GM12865 (cell line): ENCODE data around the gene OMP.

Experiments used
- DNase-seq: peaks from one replicate; pipeline ENCODE4 v3.0.0; 2010; ENCODE audit warnings: low read depth
- H3K4me3 ChIP-seq: 2 replicates; pipeline ENCODE4 v1.5.1; 2011; ENCODE audit warnings: mild to moderate bottlenecking, low read depth, low read length, control low read depth
- TF ChIP-seq, protein P1 (sequence below): IDR thresholded peaks from 2 replicates; pipeline ENCODE4 v1.5.1; 2011; ENCODE audit warnings: low read length, control low read depth, low read depth, inconsistent platforms; ENCODE audit not compliant: insufficient read depth; ENCODE audit errors: missing control alignments

OMP gene

DNA sequence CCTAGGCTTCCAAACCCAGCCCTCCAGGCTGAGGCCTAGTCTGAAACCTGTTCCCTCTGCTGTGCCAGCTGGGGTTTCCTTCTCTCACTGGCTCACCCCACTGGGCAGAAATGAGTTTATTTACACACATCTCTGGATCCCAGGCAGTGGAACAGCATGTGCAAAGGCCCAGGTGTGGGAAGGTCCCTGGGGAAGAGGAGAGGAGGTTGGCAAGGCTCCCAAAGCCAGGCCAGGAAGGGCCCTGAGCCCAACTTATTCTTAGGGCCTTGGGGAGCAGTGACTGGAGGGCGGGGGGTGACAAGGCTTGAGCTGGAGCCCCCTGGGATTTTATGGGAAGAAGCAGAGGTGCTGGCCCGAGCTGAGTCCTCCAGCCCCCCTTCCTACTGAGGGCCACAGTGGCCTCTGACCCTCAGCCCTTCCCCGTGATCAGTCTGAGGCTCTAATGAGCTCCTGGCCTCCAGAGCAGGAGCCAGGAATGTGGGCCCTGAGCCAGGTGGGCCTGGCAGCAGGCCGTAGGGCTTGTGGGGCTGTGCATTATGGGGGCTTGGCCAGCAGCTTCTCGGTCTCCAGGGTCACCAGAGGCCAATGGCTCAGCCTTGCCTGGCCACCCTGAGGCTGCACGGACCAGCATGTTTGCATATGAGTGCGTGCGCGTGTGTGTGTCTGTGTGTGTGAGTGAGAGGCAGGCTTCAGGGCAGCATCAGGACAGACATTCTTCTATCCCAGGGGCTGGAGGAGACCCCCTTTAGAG, 28.3 kb downstream of the OMP start:
- no peak overlapping the region for H3K4me3 ChIP-seq
- DNase-seq = no peak
- TF ChIP-seq, protein P1, sequence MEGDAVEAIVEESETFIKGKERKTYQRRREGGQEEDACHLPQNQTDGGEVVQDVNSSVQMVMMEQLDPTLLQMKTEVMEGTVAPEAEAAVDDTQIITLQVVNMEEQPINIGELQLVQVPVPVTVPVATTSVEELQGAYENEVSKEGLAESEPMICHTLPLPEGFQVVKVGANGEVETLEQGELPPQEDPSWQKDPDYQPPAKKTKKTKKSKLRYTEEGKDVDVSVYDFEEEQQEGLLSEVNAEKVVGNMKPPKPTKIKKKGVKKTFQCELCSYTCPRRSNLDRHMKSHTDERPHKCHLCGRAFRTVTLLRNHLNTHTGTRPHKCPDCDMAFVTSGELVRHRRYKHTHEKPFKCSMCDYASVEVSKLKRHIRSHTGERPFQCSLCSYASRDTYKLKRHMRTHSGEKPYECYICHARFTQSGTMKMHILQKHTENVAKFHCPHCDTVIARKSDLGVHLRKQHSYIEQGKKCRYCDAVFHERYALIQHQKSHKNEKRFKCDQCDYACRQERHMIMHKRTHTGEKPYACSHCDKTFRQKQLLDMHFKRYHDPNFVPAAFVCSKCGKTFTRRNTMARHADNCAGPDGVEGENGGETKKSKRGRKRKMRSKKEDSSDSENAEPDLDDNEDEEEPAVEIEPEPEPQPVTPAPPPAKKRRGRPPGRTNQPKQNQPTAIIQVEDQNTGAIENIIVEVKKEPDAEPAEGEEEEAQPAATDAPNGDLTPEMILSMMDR = no peak

DNA sequence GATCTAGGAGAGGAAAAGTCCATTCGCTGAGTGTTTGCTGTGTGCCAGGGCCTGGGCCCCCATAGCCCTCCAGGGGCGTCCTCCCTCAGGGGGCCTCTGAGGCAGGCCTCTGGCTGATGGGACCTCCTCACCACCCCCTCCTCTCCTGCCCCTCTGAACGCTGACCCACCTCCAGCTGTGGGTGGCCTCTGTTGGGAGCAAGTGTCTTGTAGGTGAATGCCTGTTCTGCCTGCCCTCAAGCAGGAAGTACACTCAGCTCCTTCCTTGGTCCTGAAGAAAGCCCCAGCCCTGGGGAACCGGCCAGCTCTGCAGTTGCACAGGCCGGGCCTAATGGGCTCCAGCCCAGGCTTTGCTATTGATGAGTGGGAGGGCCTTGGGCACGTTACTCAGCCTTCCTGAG, 28.9 kb downstream of the OMP start:
- H3K4me3 ChIP-seq = no peak overlapping the region
- no peak for DNase-seq
- TF ChIP-seq, protein P1 = no peak

DNA sequence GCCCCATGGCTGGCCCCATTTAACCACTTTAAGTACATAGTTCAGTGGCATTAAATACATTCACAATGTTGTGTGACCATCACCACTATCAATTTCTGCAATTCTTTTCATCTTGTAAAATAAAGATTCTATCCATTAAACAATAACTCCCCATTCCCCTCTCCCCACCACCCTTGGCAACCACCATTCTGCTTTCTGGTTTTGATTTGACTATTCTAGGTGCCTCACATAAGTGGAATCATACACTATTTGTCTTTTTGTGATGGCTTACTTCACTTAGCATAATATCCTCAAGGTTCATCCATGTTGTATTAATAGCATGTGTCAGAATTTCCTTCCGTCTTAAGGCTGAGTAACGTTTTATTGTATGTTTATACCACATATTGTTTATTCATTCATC, 32.4 kb downstream of the OMP start:
- DNase-seq = no peak
- H3K4me3 ChIP-seq = no peak overlapping the region

DNA sequence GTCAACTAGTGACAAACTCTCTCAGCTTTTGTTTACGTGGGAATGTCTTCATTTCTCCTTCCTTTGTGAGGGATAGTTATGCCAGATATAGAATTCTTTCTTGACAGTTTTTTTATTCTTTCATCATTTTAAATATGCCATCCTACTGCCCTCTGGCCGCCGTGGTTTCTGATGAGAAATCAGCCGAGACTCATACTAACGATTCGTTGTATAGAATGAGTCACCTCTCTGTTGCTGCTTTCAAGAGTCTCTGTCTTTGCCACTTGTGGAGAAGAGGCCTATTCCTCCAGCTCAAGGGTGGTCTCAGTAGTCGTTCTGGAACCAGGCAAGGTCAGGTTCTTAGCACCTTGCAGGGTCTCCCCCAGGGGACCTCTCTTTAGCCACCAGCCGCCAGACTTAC, 33.4 kb downstream of the OMP start:
- no peak overlapping the region for H3K4me3 ChIP-seq
- TF ChIP-seq, protein P1 = no peak
- DNase-seq = no peak

More for the DNA sequence above, 32.4 kb downstream of the OMP start:
- TF ChIP-seq, protein P1 = no peak

DNA sequence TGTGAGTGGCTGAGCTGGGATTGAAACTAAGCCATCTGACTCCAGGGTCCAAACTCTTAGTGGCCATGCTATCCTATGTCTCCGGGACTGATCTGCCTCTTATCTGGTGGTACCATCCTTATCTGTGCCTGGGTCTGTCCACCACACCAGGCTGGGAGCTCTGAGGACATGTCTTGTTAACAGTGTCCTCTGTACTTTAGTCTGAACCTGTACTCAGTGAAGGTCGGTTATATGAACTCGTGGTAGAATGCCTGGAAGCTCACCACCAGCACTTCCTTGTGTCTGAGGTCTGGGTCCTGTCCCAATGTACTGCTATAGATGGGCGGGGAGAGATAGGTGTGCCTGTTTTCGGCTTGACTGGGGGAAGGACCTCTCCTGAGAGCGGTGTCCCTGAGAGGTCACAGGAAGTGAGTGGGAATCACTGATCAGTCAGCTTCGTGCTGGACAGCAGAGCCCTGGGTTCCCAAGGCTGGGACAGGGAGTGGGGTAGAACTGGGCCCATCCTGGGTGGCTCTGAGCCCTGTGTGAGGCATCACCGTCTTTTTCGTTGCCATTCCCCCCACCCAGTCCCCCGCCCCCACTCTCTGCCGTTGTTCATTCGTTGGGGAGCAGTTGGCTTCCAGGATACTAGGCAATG, 34.3 kb downstream of the OMP start:
- TF ChIP-seq, protein P1 = no peak
- H3K4me3 ChIP-seq = no peak overlapping the region
- no peak for DNase-seq

DNA sequence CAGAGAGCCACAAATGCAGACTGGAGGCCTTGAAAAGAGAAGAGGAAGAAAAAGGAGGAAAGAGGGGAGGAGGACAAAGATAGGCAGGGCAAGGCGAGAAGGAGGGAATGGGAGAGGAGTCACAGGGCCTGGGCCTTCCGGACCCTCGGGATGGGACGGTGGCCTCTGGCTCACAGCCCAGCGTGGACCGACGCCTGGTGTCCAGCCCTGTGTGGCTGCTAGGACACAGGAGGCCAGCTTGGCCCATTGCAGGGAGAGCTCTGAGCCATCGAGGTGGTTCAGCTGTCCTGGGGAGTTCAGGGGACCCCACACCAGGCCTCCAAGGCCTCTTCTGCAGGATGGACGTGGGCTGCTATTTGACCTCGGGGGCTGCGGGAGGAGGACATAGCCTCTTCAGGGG, 34.8 kb downstream of the OMP start:
- TF ChIP-seq, protein P1 = no peak
- DNase-seq = no peak
- H3K4me3 ChIP-seq = no peak overlapping the region

DNA sequence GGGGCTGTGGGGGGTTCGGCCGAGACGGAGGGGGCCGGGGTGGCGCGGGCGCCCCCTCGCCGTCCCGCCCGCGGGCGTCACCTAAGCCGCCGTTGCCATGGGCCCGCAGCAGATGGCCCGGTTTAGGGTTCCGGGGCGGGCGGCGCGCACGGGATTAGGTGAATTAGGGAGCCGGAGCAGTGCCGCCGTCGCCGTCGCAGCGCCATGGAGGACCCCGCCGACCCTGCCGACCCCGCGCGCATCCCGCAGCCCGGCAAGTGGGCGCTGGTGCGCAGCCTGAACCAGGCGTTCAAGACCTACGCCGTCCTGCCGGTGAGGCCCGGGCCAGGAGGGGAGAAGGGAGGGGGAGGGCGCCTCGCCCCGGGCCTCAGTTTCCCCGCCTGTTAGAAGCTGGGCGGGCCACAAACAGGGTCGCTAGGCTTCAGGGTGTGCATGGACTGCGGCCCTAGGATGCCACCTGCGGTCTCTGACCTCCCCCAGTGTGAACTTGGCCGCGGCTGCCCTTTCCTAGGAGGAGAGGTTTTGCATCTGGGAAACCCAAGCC, 35.5 kb downstream of the OMP start:
- no peak for DNase-seq
- H3K4me3 ChIP-seq = no peak overlapping the region
- TF ChIP-seq, protein P1 = no peak
